Measurements from ENCODE around the gene DDX6.

DNA sequence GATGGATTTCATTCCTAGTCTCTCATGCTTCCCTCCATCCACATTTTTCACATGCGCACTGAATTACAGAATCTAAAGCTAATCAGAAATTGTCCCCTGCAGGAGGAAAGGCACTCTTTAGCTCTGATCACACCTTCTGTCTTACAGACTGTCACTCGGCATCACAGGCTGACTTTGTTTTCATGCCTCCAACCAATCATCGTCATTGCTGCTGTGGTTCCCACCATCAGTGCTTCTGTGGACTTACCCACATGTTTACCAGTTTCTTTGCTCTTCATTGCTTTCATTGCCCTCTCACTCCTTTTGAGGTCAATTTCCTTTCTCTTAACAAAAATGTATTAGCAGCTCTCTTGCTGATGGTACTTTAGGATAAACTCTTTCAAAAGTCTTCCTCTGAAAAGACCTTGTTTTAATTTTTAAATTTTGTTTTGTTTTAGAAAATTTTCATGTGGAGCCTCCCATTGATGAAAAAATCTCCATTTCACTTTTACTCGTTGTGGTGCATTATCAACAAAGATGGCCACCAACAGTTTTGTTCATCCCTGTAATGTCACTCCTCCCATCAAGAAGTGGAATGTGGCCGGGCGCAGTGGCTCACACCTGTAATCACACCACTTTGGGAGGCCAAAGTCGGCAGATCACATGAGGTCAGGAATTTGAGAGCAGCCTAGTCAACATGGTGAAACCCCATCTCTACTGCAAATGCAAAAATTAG, 91.3 kb downstream of the DDX6 start:
- TF ChIP-seq CTCF (conservative IDR thresholded peaks at IDR 0.05; ENCODE audit: low read depth in 2 of 2) (no peak), POLR2AphosphoS5 (IDR thresholded peaks at IDR 0.05; ENCODE audit: low read depth) (no peak), STAT1 (IDR thresholded peaks at IDR 0.05; ENCODE audit: unreplicated experiment) (no peak), CREB1 (CRISPR knock-in tag; IDR thresholded peaks at IDR 0.05; ENCODE audit: low read depth) (no peak), EZH2 (IDR thresholded peaks at IDR 0.05; ENCODE audit: low read depth, unreplicated experiment) (no peak), EZH2phosphoT487 (IDR thresholded peaks at IDR 0.05; ENCODE audit: unreplicated experiment) (no peak), ZNF114 (CRISPR knock-in tag; IDR thresholded peaks at IDR 0.05) (no peak), ZNF331 (CRISPR knock-in tag; IDR thresholded peaks at IDR 0.05; ENCODE audit: low read depth) (no peak), JUNB (IDR thresholded peaks at IDR 0.05; ENCODE audit: unreplicated experiment) (no peak), REST (IDR thresholded peaks at IDR 0.05; ENCODE audit: unreplicated experiment) (no peak), NANOG (IDR thresholded peaks at IDR 0.05; ENCODE audit: borderline replicate concordance) (no peak), ZNF462 (CRISPR knock-in tag; IDR thresholded peaks at IDR 0.05) (no peak)
- TF ChIP-seq, protein P1, sequence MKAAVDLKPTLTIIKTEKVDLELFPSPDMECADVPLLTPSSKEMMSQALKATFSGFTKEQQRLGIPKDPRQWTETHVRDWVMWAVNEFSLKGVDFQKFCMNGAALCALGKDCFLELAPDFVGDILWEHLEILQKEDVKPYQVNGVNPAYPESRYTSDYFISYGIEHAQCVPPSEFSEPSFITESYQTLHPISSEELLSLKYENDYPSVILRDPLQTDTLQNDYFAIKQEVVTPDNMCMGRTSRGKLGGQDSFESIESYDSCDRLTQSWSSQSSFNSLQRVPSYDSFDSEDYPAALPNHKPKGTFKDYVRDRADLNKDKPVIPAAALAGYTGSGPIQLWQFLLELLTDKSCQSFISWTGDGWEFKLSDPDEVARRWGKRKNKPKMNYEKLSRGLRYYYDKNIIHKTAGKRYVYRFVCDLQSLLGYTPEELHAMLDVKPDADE (IDR thresholded peaks at IDR 0.05), result no peak
